ENCODE results near the gene CACHD1.
A peak's percentile ranks its signal among the peaks of the same experiment; 100 is the strongest.

Gene CACHD1

DNA sequence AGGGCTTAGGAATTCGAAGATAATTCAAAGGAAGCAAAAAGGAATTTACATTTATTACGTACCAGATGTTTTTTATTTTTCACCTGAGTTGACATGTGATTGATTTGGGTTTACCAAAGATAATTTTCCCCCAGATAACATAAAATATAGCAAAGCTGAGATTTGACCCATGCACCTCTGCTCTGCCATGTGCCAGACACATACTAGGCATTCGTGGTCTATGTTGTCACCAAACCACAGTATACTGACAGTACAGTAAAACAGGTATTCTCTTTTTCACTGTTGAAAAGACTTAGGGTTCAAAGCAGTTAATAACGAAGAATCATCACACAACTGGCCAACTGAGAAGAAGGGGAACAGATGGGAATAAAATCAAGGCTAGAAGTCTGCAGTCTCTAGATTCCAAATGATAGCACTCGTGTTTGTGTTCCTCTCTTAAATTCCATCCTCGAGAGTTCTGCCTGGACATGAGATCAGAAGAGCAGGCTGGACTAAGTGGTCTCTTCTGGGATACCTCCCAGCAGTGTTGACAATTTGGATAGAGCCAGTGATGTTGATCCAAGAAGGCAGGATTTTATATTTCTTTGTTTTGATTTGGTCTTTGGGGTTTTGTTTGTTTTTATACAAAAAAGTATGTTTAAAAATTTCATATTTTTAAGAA lies 189.7 kb downstream of the CACHD1 start:
- no peak for DNase-seq (ENCODE audit: low spot score)

DNA sequence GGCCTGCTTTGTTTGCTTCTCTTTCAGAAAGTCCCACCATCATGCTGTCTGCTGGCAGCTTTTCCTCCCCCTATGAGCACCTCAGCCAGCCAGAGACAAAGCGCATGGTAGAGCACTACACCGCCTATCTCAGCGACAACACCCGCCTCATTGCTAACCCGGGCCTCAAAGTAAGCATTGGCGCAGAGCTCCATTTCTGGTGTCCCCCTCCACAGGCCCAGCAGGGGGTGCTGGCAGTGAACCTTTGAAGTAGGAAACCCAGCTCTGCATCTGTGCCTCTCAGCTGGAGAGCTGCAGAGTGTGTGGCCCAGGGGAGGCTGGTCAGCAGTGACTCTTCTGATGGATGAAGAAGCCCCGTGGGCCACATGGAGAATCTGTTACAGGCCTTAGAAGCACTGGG lies 193.7 kb downstream of the CACHD1 start:
- no peak for DNase-seq (ENCODE audit: low spot score)
- TF ChIP-seq, protein P1, sequence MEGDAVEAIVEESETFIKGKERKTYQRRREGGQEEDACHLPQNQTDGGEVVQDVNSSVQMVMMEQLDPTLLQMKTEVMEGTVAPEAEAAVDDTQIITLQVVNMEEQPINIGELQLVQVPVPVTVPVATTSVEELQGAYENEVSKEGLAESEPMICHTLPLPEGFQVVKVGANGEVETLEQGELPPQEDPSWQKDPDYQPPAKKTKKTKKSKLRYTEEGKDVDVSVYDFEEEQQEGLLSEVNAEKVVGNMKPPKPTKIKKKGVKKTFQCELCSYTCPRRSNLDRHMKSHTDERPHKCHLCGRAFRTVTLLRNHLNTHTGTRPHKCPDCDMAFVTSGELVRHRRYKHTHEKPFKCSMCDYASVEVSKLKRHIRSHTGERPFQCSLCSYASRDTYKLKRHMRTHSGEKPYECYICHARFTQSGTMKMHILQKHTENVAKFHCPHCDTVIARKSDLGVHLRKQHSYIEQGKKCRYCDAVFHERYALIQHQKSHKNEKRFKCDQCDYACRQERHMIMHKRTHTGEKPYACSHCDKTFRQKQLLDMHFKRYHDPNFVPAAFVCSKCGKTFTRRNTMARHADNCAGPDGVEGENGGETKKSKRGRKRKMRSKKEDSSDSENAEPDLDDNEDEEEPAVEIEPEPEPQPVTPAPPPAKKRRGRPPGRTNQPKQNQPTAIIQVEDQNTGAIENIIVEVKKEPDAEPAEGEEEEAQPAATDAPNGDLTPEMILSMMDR (IDR thresholded peaks at IDR 0.05): no peak
- no peak overlapping the region for H3K27ac ChIP-seq
- no peak overlapping the region for H3K4me3 ChIP-seq

More for the DNA sequence above, 189.7 kb downstream of the CACHD1 start:
- Histone ChIP-seq H3K27ac (no peak overlapping the region), H3K4me3 (no peak overlapping the region)
- TF ChIP-seq, protein P1 (IDR thresholded peaks at IDR 0.05): no peak

DNA sequence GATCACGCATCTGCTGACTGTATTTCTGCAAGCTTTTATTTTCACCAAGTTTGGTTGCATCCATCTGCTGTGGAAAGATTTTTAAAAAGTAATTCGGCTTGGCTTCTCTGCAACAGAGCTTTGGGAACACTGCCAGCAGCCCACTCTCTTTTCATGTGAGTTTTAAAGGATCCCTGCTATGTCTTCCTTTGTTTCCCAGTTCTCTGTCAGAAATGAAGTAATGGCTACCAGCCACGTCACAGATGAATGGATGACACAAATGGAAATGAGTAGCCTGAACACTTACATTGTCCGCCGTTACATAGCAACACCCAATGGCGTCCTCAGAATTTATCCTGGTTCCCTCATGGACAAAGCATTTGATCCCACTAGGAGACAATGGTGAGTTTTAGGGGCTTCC lies 194.4 kb downstream of the CACHD1 start:
- Histone ChIP-seq H3K4me3 (no peak overlapping the region), H3K27ac (no peak overlapping the region)
- TF ChIP-seq, protein P1 (IDR thresholded peaks at IDR 0.05): no peak
- DNase-seq (ENCODE audit: low spot score): no peak

DNA sequence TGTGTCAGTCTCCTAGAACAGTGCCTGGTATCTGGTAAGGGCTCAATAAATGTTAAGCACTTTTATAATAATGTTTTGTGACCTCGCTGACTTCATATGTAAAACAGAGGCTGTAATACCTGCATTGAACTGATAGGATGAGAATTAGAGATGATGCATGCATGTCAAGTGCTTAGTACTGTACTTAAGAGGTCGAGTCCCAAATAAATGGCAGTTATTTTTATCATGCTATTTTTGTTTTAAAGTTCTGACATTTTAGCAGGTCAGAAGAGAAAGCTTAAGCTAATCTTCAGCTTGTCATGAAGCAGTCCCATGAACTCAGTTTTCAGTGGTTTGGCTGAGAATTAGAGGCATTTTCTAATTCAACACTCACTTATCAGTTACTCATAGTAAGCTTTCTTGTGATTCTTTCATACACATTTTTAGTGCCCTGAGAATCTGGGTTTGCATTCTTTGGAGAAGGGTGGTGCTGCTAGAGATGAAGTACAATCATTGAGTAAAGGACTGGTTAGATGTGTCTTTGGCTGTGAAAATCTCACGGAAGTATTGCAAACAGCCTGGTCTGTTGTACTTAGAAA lies 199.3 kb downstream of the CACHD1 start:
- DNase-seq (ENCODE audit: low spot score): no peak
- Histone ChIP-seq H3K4me3 (no peak overlapping the region), H3K27ac (no peak overlapping the region)
- TF ChIP-seq, protein P1 (IDR thresholded peaks at IDR 0.05): no peak

DNA sequence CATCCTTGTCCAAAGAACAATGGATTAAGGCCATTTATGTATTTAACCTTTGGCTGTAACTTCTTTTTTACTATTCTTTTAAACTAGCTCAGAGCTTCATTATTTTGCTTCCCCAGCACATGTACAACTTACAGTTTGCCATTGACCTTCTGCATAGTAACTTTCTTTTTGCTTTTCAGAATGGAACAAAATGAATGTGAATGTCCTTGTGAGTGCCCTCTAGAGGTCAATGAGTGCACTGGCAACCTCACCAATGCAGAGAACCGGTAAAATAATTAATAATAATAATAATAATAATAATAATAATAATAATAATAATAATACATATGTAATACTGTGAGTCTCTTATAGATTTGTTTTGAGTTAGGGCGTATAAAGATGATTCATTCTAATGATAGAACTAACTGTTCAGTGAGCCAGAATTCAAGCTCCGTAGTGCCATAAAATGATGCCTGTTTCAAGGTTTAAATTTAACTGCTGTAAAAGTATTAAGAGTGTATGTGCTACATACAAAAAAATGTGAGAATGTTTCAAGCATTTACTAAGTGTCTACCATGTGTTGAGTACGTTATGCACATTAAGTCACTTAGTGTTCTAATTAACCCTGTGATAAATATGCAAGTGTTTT lies 205.9 kb downstream of the CACHD1 start:
- H3K4me3 ChIP-seq: no peak overlapping the region
- TF ChIP-seq, protein P1 (IDR thresholded peaks at IDR 0.05): peak; percentile 43
- H3K27ac ChIP-seq: no peak overlapping the region
- DNase-seq (ENCODE audit: low spot score): no peak

DNA sequence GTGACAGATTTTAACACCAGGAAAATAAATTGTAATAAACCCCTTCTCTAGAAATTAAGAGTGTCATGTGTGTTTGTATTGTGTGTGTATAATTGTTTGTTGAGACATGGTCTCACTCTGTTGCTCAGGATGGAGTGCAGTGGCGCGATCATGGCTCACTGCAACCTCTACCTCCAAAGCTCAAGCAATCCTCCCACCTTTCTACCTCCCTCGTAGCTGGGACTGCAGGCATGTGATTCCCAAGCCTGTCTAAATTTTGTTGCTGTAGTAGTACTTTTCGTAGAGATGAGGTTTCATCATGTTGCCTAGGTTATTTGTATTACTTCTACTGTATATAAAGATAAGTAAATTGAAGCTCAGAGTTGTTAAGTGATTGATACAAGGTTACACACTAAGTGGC lies 206.5 kb downstream of the CACHD1 start:
- H3K27ac ChIP-seq: no peak overlapping the region
- TF ChIP-seq, protein P1 (IDR thresholded peaks at IDR 0.05): no peak
- no peak overlapping the region for H3K4me3 ChIP-seq
- no peak for DNase-seq (ENCODE audit: low spot score)

DNA sequence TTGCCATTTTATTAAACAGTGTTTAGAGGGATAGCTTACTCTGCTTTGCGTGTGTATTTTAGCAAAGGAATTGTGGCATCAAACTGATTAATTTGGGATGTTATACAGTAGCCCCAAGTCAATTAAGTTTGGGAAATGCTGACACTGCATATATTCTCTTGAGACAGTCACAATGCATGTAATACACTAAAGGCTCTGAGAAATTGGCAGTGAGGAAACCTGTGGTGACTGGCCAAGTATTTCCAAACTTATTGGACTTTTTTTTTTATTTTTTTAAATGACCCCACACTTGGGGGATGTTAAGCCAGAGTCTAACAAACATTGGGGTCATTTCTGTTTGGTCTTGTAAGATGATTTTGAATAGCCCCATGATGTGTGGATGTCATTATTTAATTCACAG lies 207.6 kb downstream of the CACHD1 start:
- no peak overlapping the region for H3K4me3 ChIP-seq
- TF ChIP-seq, protein P1 (IDR thresholded peaks at IDR 0.05): no peak

More for the DNA sequence above, 207.6 kb downstream of the CACHD1 start:
- H3K27ac ChIP-seq: no peak overlapping the region
- DNase-seq (ENCODE audit: low spot score): no peak
